HCEC 1CT (cell line): ENCODE results near the gene INTS3.
"Not testable (repeated sequence)": the region's sequence is repeated elsewhere in the genome, so short reads cannot be mapped to it uniquely, and the experiment has no call there.

Source experiments
- DNase-seq: peaks from one replicate; pipeline ENCODE4 v3.0.0-alpha.2; 2017

Gene INTS3

GRCh38 chr1:153779781-153780541 is 52.1 kb downstream of the INTS3 start:
- no peak for DNase-seq

- no peak for DNase-seq
These were observed 52.7 kb downstream of the INTS3 start for GRCh38 chr1:153780551-153780950.

GRCh38 chr1:153782648-153783047 is 54.8 kb downstream of the INTS3 start:
- DNase-seq: not testable (repeated sequence)

GRCh38 chr1:153783233-153784190 is 55.7 kb downstream of the INTS3 start:
- DNase-seq: peak; percentile 90

- no peak for DNase-seq
These were observed 58.4 kb downstream of the INTS3 start for GRCh38 chr1:153786038-153786790.

- no peak for DNase-seq
These were observed 61.7 kb downstream of the INTS3 start for GRCh38 chr1:153789478-153790034.

GRCh38 chr1:153790313-153790965 is 62.6 kb downstream of the INTS3 start:
- peak; percentile 83 for DNase-seq

- DNase-seq: peak; percentile 97
These were observed 63.3 kb downstream of the INTS3 start for GRCh38 chr1:153790966-153791647.

GRCh38 chr1:153791648-153792253 is 63.9 kb downstream of the INTS3 start:
- DNase-seq: peak; percentile 68

GRCh38 chr1:153792631-153793041 is 64.8 kb downstream of the INTS3 start:
- no peak for DNase-seq

- DNase-seq: no peak
These were observed 65.6 kb downstream of the INTS3 start for GRCh38 chr1:153793261-153793972.

GRCh38 chr1:153793973-153794615 is 66.2 kb downstream of the INTS3 start:
- no peak for DNase-seq

GRCh38 chr1:153794624-153795329 is 66.9 kb downstream of the INTS3 start:
- no peak for DNase-seq

GRCh38 chr1:153795330-153795837 is 67.5 kb downstream of the INTS3 start:
- no peak for DNase-seq

GRCh38 chr1:153795934-153796785 is 68.3 kb downstream of the INTS3 start:
- DNase-seq: no peak

GRCh38 chr1:153796786-153797659 is 69.2 kb downstream of the INTS3 start:
- DNase-seq: peak; percentile 42

GRCh38 chr1:153798468-153798780 is 70.6 kb downstream of the INTS3 start:
- no peak for DNase-seq
